HEK293T (cell line): ENCODE data around the gene MYO9A.

ENCODE experiments used
- ELF4 ChIP-seq: fragments of 450-650 bp; IDR thresholded peaks from 2 replicates; pipeline ENCODE4 v1.6.1; 2017; ENCODE audit warnings: antibody characterized with exemption
- HDGF ChIP-seq: fragments of 450-650 bp; IDR thresholded peaks from 2 replicates; pipeline ENCODE4 v1.6.1; 2017; ENCODE audit warnings: antibody characterized with exemption, borderline replicate concordance
- SP1 ChIP-seq: fragments of 450-650 bp; IDR thresholded peaks from 2 replicates; pipeline ENCODE4 v1.6.1; 2017
- TF ChIP-seq, protein P1 (sequence below): fragments of 450-650 bp; IDR thresholded peaks from 2 replicates; pipeline ENCODE4 v1.6.1; 2016

DNA sequence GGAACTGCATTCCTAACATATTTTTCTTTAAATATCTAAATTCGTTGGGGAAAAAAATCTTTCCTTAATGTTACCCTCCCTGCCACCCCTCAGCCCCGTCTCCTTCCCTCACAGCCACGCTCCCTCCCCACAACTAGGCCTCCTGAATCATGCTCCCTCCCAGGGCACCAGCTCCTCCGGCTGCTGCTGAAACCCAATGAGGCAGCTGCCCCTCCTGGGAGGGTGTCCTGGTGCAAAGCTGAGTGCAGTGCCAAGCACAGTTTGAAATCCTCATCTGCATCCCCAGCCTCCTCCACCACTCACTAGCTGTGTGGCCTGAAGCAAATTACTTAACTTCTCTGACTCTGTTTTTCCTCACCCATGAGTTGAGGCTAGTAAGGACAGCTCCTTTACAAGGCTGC lies 310.3 kb downstream of the MYO9A start:
- TF ChIP-seq, protein P1, sequence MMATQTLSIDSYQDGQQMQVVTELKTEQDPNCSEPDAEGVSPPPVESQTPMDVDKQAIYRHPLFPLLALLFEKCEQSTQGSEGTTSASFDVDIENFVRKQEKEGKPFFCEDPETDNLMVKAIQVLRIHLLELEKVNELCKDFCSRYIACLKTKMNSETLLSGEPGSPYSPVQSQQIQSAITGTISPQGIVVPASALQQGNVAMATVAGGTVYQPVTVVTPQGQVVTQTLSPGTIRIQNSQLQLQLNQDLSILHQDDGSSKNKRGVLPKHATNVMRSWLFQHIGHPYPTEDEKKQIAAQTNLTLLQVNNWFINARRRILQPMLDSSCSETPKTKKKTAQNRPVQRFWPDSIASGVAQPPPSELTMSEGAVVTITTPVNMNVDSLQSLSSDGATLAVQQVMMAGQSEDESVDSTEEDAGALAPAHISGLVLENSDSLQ = no peak
- TF ChIP-seq ELF4 (no peak), SP1 (no peak), HDGF (no peak)
